Ishikawa (cell line): Measurements from ENCODE around the gene SERPINA12.

Experiments used
- CEBPB ChIP-seq: IDR thresholded peaks from 2 replicates; pipeline ENCODE4 v1.6.1; 2012
- CREB1 ChIP-seq: IDR thresholded peaks from 2 replicates; pipeline ENCODE4 v1.6.1; 2012; ENCODE audit warnings: low read depth
- EGR1 ChIP-seq: IDR thresholded peaks from 2 replicates; pipeline ENCODE4 v1.6.1; 2012
- EP300 ChIP-seq: IDR thresholded peaks from 2 replicates; pipeline ENCODE4 v1.6.1; 2012; ENCODE audit warnings: borderline replicate concordance
- FOXM1 ChIP-seq: IDR thresholded peaks from 2 replicates; pipeline ENCODE4 v1.6.1; 2012; ENCODE audit warnings: low read depth, borderline replicate concordance
- MAX ChIP-seq: IDR thresholded peaks from 2 replicates; pipeline ENCODE4 v1.6.1; 2012
- NFIC ChIP-seq: IDR thresholded peaks from 2 replicates; pipeline ENCODE4 v1.6.1; 2012
- RAD21 ChIP-seq: IDR thresholded peaks from 2 replicates; pipeline ENCODE4 v1.6.1; 2012; ENCODE audit warnings: low read depth
- REST ChIP-seq: IDR thresholded peaks from 2 replicates; pipeline ENCODE4 v1.6.1; 2012; ENCODE audit warnings: low read depth, mild to moderate bottlenecking
- TAF1 ChIP-seq: IDR thresholded peaks from 2 replicates; pipeline ENCODE4 v1.6.1; 2012; ENCODE audit warnings: low read depth, mild to moderate bottlenecking
- TCF12 ChIP-seq: IDR thresholded peaks from 2 replicates; pipeline ENCODE4 v1.6.1; 2012; ENCODE audit warnings: low read depth
- TEAD4 ChIP-seq: IDR thresholded peaks from 2 replicates; pipeline ENCODE4 v1.6.1; 2012
- USF1 ChIP-seq: IDR thresholded peaks from 2 replicates; pipeline ENCODE4 v1.6.1; 2012
- YY1 ChIP-seq: IDR thresholded peaks from 2 replicates; pipeline ENCODE4 v1.6.1; 2012; ENCODE audit warnings: low read depth
- ZBTB7A ChIP-seq: IDR thresholded peaks from 2 replicates; pipeline ENCODE4 v1.6.1; 2012; ENCODE audit warnings: low read depth

SERPINA12 gene

GRCh38 chr14:94476023-94476422 is 33.2 kb downstream of the SERPINA12 start, which contains the start of gene SERPINA9:
SERPINA9 (minus strand) TSS chr14:94476197; CDS start chr14:94469840, 6,357 bp downstream.
- no peak for TF ChIP-seq TCF12
- TF ChIP-seq EP300: no peak
- TF ChIP-seq USF1: no peak
- TF ChIP-seq REST: no peak

GRCh38 chr14:94474581-94475031 is 34.7 kb downstream of the SERPINA12 start:
- TF ChIP-seq ZBTB7A (no peak), TEAD4 (peak; percentile 56), REST (no peak), TCF12 (0 out of 2 replicates have a peak, but pooled peaks have one; percentile 21), NFIC (no peak), USF1 (no peak), YY1 (no peak), TAF1 (no peak), MAX (0 out of 2 replicates have a peak, but pooled peaks have one; percentile 21)

GRCh38 chr14:94473666-94474410 is 35.4 kb downstream of the SERPINA12 start:
- TF ChIP-seq REST (no peak), CEBPB (no peak), EGR1 (no peak)

- no peak for TF ChIP-seq USF1
- TF ChIP-seq MAX: no peak
- TF ChIP-seq CREB1: no peak
- TF ChIP-seq ZBTB7A: no peak
- no peak for TF ChIP-seq EGR1
Measured at GRCh38 chr14:94472842-94473241, 36.4 kb downstream of the SERPINA12 start.

- TF ChIP-seq TAF1 (no peak), EP300 (no peak), MAX (no peak), YY1 (no peak), TCF12 (no peak), RAD21 (no peak), CEBPB (no peak), TEAD4 (no peak), NFIC (no peak), USF1 (no peak), REST (no peak), CREB1 (no peak), ZBTB7A (no peak), FOXM1 (no peak), EGR1 (no peak)
Measured at GRCh38 chr14:94471045-94471444, 38.2 kb downstream of the SERPINA12 start.
